ENCODE data around the gene RNU6-1.

RNU6-1 gene

DNA sequence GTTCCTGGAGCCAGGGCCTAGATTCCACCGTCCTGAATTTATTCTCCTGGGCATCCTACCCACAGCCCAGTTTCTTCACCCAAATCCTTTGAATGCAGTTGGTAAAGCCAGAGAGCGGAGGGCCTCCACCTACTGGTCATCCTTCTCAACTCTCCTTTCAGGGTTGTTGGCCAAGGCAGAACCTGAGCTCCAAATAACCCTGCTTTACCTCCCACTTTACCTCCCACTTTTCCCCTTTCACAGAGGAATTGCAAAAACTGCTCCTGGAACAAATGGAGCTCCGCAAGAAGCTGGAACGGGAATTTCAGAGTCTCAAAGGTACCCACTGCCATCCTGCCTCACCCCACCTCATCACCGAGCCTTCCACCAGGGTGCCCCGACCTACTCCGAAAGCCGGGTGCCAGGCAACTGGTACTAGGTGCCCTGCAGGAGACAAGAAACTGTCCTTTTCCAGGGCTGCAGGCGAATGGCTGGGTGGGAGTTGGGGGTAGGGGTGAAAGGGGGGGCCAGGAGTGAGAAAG, 7.8 kb downstream of the RNU6-1 start:
- DNase-seq = peak; percentile 67

- DNase-seq = no peak
Observed at GRCh38 chr15:67831363-67831762, 8.5 kb downstream of the RNU6-1 start.

- DNase-seq = peak; percentile 42
Observed at GRCh38 chr15:67829647-67830504, 10.0 kb downstream of the RNU6-1 start.

GRCh38 chr15:67828969-67829646, 10.7 kb downstream of the RNU6-1 start:
- peak; percentile 58 for DNase-seq

DNA sequence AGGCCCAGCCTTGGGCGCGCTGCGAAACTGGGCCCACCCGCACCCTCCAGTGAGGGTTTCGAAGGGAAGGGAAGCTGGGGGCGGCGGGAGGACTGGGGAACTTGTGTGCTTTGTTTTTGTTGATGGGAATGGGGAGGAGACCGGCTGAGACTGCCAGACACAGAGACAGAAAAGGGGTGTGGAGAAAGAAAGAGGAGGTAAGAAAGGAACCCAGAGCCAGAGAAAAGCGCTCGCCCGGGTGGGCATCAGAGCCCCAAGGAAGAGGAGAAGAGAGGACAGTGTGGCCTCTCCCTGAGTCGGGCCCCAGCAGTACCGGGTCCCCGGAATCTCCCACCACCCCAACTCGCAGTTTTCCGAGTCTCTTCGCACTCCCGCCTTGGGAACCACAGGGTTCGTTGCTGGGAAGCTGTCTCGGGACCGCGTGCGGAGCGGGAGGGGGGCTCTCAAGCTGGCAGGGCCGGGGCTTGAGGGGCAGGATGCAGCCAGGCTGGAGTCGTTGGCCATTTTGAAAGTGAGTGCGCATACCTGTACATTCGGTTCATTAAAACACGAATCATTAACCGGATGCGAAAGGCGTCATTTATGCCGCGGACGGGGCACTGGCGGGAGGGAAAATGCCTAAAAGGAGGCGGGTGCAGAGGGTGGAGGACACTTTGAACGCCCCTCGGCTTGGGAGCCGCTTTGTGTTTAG, 11.4 kb downstream of the RNU6-1 start:
- peak; percentile 64 for DNase-seq

DNA sequence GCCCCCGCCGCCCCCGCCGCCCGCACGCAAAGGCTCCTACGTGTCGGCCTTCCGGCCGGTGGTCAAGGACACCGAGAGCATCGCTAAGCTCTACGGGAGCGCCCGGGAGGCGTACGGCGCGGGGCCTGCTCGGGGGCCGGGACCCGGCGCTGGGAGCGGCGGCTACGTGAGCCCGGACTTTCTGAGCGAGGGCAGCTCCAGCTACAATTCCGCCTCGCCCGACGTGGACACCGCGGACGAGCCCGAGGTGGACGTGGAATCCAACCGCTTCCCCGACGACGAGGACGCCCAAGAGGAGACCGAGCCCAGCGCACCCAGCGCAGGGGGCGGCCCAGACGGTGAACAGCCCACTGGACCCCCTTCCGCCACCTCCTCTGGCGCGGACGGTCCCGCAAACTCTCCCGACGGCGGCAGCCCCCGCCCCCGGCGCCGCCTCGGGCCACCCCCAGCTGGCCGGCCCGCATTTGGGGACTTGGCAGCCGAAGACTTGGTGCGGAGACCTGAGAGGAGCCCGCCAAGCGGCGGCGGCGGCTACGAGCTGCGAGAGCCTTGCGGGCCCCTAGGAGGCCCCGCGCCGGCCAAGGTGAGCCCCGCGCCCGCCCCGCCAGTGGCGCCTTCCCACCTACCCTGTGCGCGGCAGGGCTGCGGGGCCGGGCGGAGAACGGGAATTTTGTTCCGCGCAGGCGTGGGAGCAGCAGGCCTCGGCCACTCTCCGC, 12.1 kb downstream of the RNU6-1 start:
- DNase-seq = peak; percentile 47

GRCh38 chr15:67826717-67827561, 12.9 kb downstream of the RNU6-1 start:
- DNase-seq = peak; percentile 30

DNA sequence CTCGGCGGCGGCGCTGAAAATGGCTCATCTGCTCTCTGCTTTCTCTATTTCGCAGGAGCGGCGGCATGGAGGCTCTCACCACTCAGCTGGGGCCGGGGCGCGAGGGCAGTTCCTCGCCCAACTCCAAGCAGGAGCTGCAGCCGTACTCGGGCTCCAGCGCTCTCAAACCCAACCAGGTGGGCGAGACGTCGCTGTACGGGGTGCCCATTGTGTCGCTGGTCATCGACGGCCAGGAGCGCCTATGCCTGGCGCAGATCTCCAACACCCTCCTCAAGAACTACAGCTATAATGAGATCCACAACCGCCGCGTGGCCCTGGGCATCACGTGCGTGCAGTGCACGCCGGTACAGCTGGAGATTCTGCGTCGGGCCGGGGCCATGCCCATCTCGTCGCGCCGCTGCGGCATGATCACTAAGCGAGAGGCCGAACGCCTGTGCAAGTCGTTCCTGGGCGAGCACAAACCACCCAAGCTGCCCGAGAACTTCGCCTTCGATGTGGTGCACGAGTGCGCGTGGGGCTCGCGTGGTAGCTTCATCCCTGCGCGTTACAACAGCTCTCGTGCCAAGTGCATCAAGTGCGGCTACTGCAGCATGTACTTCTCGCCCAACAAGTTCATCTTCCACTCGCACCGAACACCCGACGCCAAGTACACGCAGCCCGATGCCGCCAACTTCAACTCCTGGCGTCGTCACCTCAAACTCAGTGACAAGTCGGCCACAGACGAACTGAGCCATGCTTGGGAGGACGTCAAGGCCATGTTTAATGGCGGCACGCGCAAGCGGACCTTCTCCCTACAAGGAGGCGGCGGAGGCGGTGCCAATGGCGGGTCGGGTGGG, 13.7 kb downstream of the RNU6-1 start:
- peak; percentile 61 for DNase-seq

GRCh38 chr15:67824976-67825880, 14.6 kb downstream of the RNU6-1 start, which contains the start of gene SKOR1:
Gene SKOR1 (plus strand): TSS chr15:67825509. CDS start chr15:67825603, 94 bp downstream.
- DNase-seq = peak; percentile 68

DNA sequence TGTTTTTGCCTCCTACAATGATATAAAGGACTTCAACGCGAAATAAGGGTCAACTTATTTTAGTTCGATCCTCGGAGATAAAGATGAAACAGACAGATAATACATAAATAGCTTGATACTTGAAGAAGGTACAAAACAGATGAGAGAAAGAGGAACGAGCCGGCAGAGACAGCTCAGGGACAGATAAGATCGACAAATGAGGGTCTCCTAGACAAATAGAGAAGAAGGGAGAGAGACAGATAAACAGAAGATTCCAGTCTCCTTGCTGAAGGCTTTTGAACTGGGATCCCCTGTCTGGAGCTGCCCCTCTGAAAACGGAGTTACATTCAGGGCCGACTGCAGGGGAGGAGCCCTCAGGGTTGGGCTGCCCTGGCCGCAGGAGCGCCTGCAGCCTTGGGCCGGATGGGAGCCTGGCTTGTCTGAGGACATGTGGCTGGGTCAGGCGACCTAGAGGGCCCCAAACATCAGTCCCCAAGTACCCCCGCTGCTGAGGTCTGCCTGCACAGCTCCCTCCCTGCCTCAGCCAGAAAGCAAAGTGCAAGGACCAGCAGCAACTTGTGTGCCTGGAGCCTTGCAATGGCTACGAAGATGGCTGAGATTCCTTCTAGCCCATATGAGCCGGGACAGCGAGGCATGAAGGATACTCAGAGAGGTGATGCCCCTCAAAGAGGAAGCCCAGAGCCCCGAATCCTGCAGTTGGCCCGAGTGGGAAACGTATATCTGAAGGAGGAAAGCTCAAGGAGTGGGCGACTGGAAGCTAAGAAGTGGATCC, 15.5 kb downstream of the RNU6-1 start:
- DNase-seq = peak; percentile 56

- DNase-seq = peak; percentile 60
Observed at GRCh38 chr15:67823314-67824196, 16.3 kb downstream of the RNU6-1 start.

GRCh38 chr15:67822537-67823313, 17.1 kb downstream of the RNU6-1 start:
- DNase-seq = peak; percentile 30

- DNase-seq = peak; percentile 22
Observed at GRCh38 chr15:67821784-67822440, 17.9 kb downstream of the RNU6-1 start.

GRCh38 chr15:67820992-67821783, 18.7 kb downstream of the RNU6-1 start:
- peak; percentile 88 for DNase-seq
